Measurements from ENCODE around the gene RAPGEF2. TPM values are rescaled to one million over a fixed set of nuclear protein-coding genes. Genes with fewer than 3 reads are reported as not detected.

RAPGEF2 gene
- total and polyA plus RNA-seq, 2 donors (not counting 3 experiments of a cell fraction or from before 2014, with no cell fraction given) = 28.7 to 55.2 TPM

GRCh38 chr4:159341522-159341921, 238.6 kb downstream of the RAPGEF2 start:
- BruUV-seq (replicated peaks) = no TSS peak
- ChIA-PET POLR2A (no interaction called here), CTCF (interaction anchor here (0.9 to 1.5 kb wide), 4 partner anchors 8 to 114 kb away, joined by 3 to 5 read pairs (median 4); no protein-coding TSS in a partner anchor)
- Histone ChIP-seq H2AFZ (ENCODE audit: low read depth, low read length) (no peak overlapping the region), H4K20me1 (replicated peaks; ENCODE audit: control insufficient read depth, extremely low read depth, insufficient read depth, low read length) (no peaks in the 10 kb centered on the region), H3K27ac (ENCODE audit: insufficient read depth, low read depth, low read length) (no peak overlapping the region), H3K4me3 (replicated peaks in 1 of 3; ENCODE audit: insufficient read depth in 1 of 3, low read depth in 1 of 3, low read length in 3 of 3) (no peak overlapping the region), H3K4me2 (ENCODE audit: insufficient read depth, low read length) (no peak overlapping the region), H3K9me3 (replicated peaks; ENCODE audit: control insufficient read depth, insufficient read depth, low read length) (no peaks in the 10 kb centered on the region), H3K27me3 (ENCODE audit: control insufficient read depth in 2 of 2, insufficient read depth in 2 of 2, low read length in 2 of 2) (no peaks in the 10 kb centered on the region), H3K9me1 (replicated peaks; ENCODE audit: control insufficient read depth, extremely low read depth, insufficient read depth, low read length) (no peaks in the 10 kb centered on the region), H3K36me3 (ENCODE audit: control insufficient read depth in 2 of 2, extremely low read depth in 1 of 2, insufficient read depth in 2 of 2, low read length in 2 of 2) (peaks cover 10 to 24% of the 10 kb centered on the region in 2 experiments), H3K79me2 (ENCODE audit: control insufficient read depth, insufficient read depth, low read length) (no peaks in the 10 kb centered on the region), H3K4me1 (ENCODE audit: control insufficient read depth, extremely low read depth, insufficient read depth, low read length) (peaks cover 7% of the 10 kb centered on the region), H3K9ac (replicated peaks; ENCODE audit: extremely low read depth, insufficient read depth, low read length) (no peak overlapping the region)
- dilution Hi-C loops (cut with MboI; ENCODE audit: extremely low pct_ligation_motif_present, low sequenced_read_pairs) = no loop called here
- no peak for TF ChIP-seq MAX (IDR thresholded peaks at IDR 0.05; ENCODE audit: insufficient read depth, insufficient read length)
- TF ChIP-seq POLR2AphosphoS5 (IDR thresholded peaks at IDR 0.05; ENCODE audit: insufficient read depth, low read depth, low read length) = no peak
- no peak for TF ChIP-seq FOS (IDR thresholded peaks at IDR 0.05; ENCODE audit: borderline replicate concordance, insufficient read depth, low read length)
- TF ChIP-seq MYC (IDR thresholded peaks at IDR 0.05; ENCODE audit: low read depth, low read length) = no peak
- no peak for TF ChIP-seq CTCF (IDR thresholded peaks at IDR 0.05; ENCODE audit: extremely low read depth in 1 of 2, insufficient read depth in 1 of 2, low read depth in 1 of 2, low read length in 2 of 2)
- TF ChIP-seq POLR2A (IDR thresholded peaks at IDR 0.05; ENCODE audit: low read depth, low read length) = no peak
- TF ChIP-seq JUN (IDR thresholded peaks at IDR 0.05; ENCODE audit: borderline replicate concordance, insufficient read depth, insufficient read length, low read depth) = no peak
- no peak for TF ChIP-seq GATA2 (IDR thresholded peaks at IDR 0.05; ENCODE audit: insufficient read depth, insufficient read length, low read depth, low read length)
- no peak for TF ChIP-seq EZH2 (IDR thresholded peaks at IDR 0.05; ENCODE audit: borderline replicate concordance, low read depth, low read length, severe bottlenecking)
- FAIRE-seq = no peak
- intact Hi-C loops (cut with micrococcal nuclease) = no loop called here
- DNase-seq (ENCODE audit: low read depth, low spot score) = no peak
